ENCODE data around the gene RPN2.

DNA sequence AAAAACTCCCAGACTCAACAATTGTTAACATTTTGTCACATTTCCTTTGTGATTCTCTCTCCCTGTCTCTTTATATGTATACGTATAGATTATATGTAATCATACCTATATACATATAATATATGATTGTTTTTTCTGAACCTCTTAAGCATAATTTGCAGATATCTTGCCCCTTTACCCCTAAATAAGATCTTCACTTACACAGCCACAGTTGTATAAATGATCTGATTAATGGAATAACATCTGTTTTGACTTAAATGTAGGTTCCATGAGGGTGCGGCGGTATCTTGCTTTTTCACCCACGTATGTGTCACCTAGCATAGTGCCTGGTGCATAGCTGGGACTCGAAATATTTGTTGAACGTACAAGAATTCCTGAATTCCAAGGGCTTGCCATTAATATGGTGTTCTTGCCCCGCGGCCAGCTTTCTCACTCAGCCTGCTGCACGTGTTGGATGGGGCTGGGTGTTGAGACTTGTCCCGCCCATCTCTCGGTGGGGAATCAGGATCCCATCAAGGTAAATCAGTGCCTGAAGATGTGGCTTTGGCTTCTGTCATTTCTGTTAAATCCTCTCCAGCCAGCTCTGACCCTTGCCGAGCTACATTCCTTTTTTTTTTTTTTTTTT is 99.9 kb downstream of the RPN2 start:
- TF ChIP-seq, protein P1, sequence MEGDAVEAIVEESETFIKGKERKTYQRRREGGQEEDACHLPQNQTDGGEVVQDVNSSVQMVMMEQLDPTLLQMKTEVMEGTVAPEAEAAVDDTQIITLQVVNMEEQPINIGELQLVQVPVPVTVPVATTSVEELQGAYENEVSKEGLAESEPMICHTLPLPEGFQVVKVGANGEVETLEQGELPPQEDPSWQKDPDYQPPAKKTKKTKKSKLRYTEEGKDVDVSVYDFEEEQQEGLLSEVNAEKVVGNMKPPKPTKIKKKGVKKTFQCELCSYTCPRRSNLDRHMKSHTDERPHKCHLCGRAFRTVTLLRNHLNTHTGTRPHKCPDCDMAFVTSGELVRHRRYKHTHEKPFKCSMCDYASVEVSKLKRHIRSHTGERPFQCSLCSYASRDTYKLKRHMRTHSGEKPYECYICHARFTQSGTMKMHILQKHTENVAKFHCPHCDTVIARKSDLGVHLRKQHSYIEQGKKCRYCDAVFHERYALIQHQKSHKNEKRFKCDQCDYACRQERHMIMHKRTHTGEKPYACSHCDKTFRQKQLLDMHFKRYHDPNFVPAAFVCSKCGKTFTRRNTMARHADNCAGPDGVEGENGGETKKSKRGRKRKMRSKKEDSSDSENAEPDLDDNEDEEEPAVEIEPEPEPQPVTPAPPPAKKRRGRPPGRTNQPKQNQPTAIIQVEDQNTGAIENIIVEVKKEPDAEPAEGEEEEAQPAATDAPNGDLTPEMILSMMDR (IDR thresholded peaks at IDR 0.05) = no peak
- no peak for TF ChIP-seq POLR2A (IDR thresholded peaks at IDR 0.05)

Data from uterus (tissue), 2 donors.